SK-N-SH (cell line): Measurements from ENCODE around the gene SBNO1. TPM values are rescaled to one million over a fixed set of nuclear protein-coding genes. Genes with fewer than 3 reads are reported as not detected.
"Not testable (repeated sequence)": the region's sequence is repeated elsewhere in the genome, so short reads cannot be mapped to it uniquely, and the experiment has no call there.

Experiments used
- CTCF ChIA-PET: fragments of 300-600, 350-600 bp; formaldehyde crosslinking; extraction: SDS; loops from one replicate; lab custom pipeline; 2021; lab: Yijun Ruan, JAX
- POLR2A ChIA-PET: fragments of 350-600 bp; sonication (Branson Sonifier 250); formaldehyde crosslinking; extraction: SDS; loops from one replicate; lab custom pipeline; 2020; ENCODE audit warnings: antibody characterized with exemption, inconsistent platforms; lab: Yijun Ruan, JAX
- DNase-seq: peaks from one replicate; pipeline ENCODE4 v3.0.0; 2012
- H2AFZ ChIP-seq: fragments of 200-600 bp; sonication (generic); 2 replicates; pipeline ENCODE4 v1.8.1; 2016; ENCODE audit warnings: antibody characterized with exemption, mild to moderate bottlenecking, low read depth
- H3F3A ChIP-seq: fragments of 200-600 bp; sonication (generic); replicated peaks from 2 replicates; pipeline ENCODE3; 2016; ENCODE audit warnings: antibody characterized with exemption, mild to moderate bottlenecking; ENCODE audit not compliant: insufficient read depth
- H3K27ac ChIP-seq, 2 experiments: fragments of 200-500 bp in 1 of 2; fragments of 200-600 bp in 1 of 2; sonication (Bioruptor generic) in 1 of 2; sonication (generic), shearing (Covaris generic) in 1 of 2; 2 replicates each; pipeline versions ENCODE4 v1.5.1 to v1.6.1; 2014 to 2016; ENCODE audit warnings: low read depth in 2 of 2, inconsistent platforms in 1 of 2, low read length in 1 of 2, mild to moderate bottlenecking in 1 of 2, mixed read lengths in 1 of 2
- H3K27me3 ChIP-seq: fragments of 200-600 bp; sonication (generic), shearing (Covaris generic); 2 replicates; pipeline ENCODE4 v1.6.1; 2016; ENCODE audit warnings: mixed run types; ENCODE audit not compliant: insufficient read depth
- H3K36me3 ChIP-seq, 2 experiments: fragments of 200-500 bp in 1 of 2; fragments of 200-600 bp in 1 of 2; sonication (Bioruptor generic) in 1 of 2; sonication (generic) in 1 of 2; replicated peaks in 1 of 2; 2 replicates each; pipeline versions ENCODE3 to v1.5.1; 2014 to 2016; ENCODE audit warnings: low read length in 1 of 2, mild to moderate bottlenecking in 1 of 2; ENCODE audit not compliant: insufficient read depth in 2 of 2, control insufficient read depth in 1 of 2
- H3K4me1 ChIP-seq, 2 experiments: fragments of 200-500 bp in 1 of 2; fragments of 200-600 bp in 1 of 2; sonication (Bioruptor generic) in 1 of 2; sonication (generic), shearing (Covaris generic) in 1 of 2; 2 replicates each; pipeline versions ENCODE4 v1.5.1 to v1.6.1; 2014 to 2016; ENCODE audit warnings: low read depth in 1 of 2, low read length in 1 of 2, mixed run types in 1 of 2; ENCODE audit not compliant: insufficient read depth in 2 of 2, control insufficient read depth in 1 of 2
- H3K4me2 ChIP-seq: fragments of 200-600 bp; sonication (generic), shearing (Covaris generic); 2 replicates; pipeline ENCODE4 v1.6.1; 2017; ENCODE audit warnings: mixed run types
- H3K4me3 ChIP-seq, 2 experiments: fragments of 200-500 bp in 1 of 2; fragments of 200-600 bp in 1 of 2; sonication (Bioruptor generic) in 1 of 2; sonication (generic), shearing (Covaris generic) in 1 of 2; 2 replicates each; pipeline versions ENCODE4 v1.5.1 to v1.8.1; 2014 to 2016; ENCODE audit warnings: low read depth in 2 of 2, inconsistent platforms in 1 of 2, low read length in 1 of 2, mild to moderate bottlenecking in 1 of 2, mixed read lengths in 1 of 2, moderate library complexity in 1 of 2
- H3K79me2 ChIP-seq: fragments of 200-600 bp; sonication (generic); 2 replicates; pipeline ENCODE4 v1.8.1; 2017; ENCODE audit warnings: mild to moderate bottlenecking; ENCODE audit not compliant: insufficient read depth
- H3K9ac ChIP-seq: fragments of 200-600 bp; sonication (generic); 2 replicates; pipeline ENCODE4 v1.6.1; 2017; ENCODE audit warnings: mixed run types
- H3K9me2 ChIP-seq: fragments of 200-600 bp; sonication (generic); 2 replicates; pipeline ENCODE4 v1.6.1; 2017; ENCODE audit warnings: mixed run types
- H3K9me3 ChIP-seq: fragments of 200-600 bp; sonication (generic); 2 replicates; pipeline ENCODE4 v1.6.1; 2017; ENCODE audit warnings: mixed run types, mild to moderate bottlenecking, moderate library complexity
- H4K20me1 ChIP-seq: fragments of 200-600 bp; sonication (generic); 2 replicates; pipeline ENCODE4 v1.6.1; 2017; ENCODE audit warnings: mild to moderate bottlenecking, mixed run types; ENCODE audit not compliant: insufficient read depth
- ELF1 ChIP-seq: IDR thresholded peaks from 2 replicates; pipeline ENCODE4 v1.4.0; 2012
- EP300 ChIP-seq, 2 experiments: IDR thresholded peaks; 2 replicates each; pipeline versions ENCODE4 v1.4.0 to v1.6.1; 2012; ENCODE audit warnings: borderline replicate concordance in 1 of 2, low read depth in 1 of 2, low read length in 1 of 2
- MEF2A ChIP-seq: IDR thresholded peaks from 2 replicates; pipeline ENCODE4 v1.4.0; 2012; ENCODE audit warnings: low read depth, borderline replicate concordance
- MXI1 ChIP-seq: IDR thresholded peaks from 2 replicates; pipeline ENCODE4 v1.6.1; 2012; ENCODE audit warnings: mild to moderate bottlenecking, low read depth, low read length, improper control_type of control experiment
- NFIC ChIP-seq: IDR thresholded peaks from 2 replicates; pipeline ENCODE4 v1.4.0; 2012; ENCODE audit warnings: borderline replicate concordance
- NRF1 ChIP-seq: IDR thresholded peaks from 2 replicates; pipeline ENCODE4 v1.6.1; 2012; ENCODE audit warnings: low read depth, mild to moderate bottlenecking, low read length
- POLR2AphosphoS5 ChIP-seq: IDR thresholded peaks from 2 replicates; pipeline ENCODE4 v1.6.1; 2012; ENCODE audit warnings: low read depth, low read length
- RCOR1 ChIP-seq: fragments of 150-350 bp; IDR thresholded peaks from 2 replicates; pipeline ENCODE4 v1.6.1; 2017; ENCODE audit warnings: antibody characterized with exemption, low read length
- RFX5 ChIP-seq: IDR thresholded peaks from 2 replicates; pipeline ENCODE4 v1.6.1; 2012; ENCODE audit warnings: mild to moderate bottlenecking, improper control_type of control experiment, low read length
- RXRA ChIP-seq: IDR thresholded peaks from 2 replicates; pipeline ENCODE4 v1.4.0; 2012; ENCODE audit warnings: low read depth, mild to moderate bottlenecking, borderline replicate concordance
- SMC3 ChIP-seq: IDR thresholded peaks from 2 replicates; pipeline ENCODE4 v1.6.1; 2012; ENCODE audit warnings: low read depth, low read length, improper control_type of control experiment
- TCF12 ChIP-seq: IDR thresholded peaks from 2 replicates; pipeline ENCODE4 v1.4.0; 2012
- TEAD4 ChIP-seq: IDR thresholded peaks from 2 replicates; pipeline ENCODE4 v1.4.0; 2012; ENCODE audit warnings: mild to moderate bottlenecking, borderline replicate concordance; ENCODE audit not compliant: insufficient read depth
- YY1 ChIP-seq: IDR thresholded peaks from 2 replicates; pipeline ENCODE4 v1.4.0; 2012; ENCODE audit warnings: low read depth, mild to moderate bottlenecking
- WGBS: methylation state at CpG from one replicate; pipeline ENCODE4 v1.1.6; 2017; ENCODE audit warnings: low lambda C conversion rate; 5-methylcytosine and 5-hydroxymethylcytosine counted together
- polyA plus RNA-seq, 3 experiments: library from polyadenylated mRNA; depleted of rRNA; stranded (reverse); fragments of >200 nt; gene quantifications; 2 replicates each; pipeline ENCODE4 v1.2.3, GENCODE V29; 2012
- TF ChIP-seq, protein P1 (sequence below): IDR thresholded peaks from 2 replicates; pipeline ENCODE4 v1.6.1; 2012; ENCODE audit warnings: mild to moderate bottlenecking, low read depth, low read length, moderate library complexity
- TF ChIP-seq, protein P2 (sequence below): fragments of 200-600 bp; sonication (generic); IDR thresholded peaks from 2 replicates; pipeline ENCODE4 v1.6.1; 2017; ENCODE audit warnings: antibody characterized with exemption, mild to moderate bottlenecking, moderate library complexity
- TF ChIP-seq, protein P3 (sequence below): IDR thresholded peaks from 2 replicates; pipeline ENCODE4 v1.4.0; 2012; ENCODE audit warnings: low read depth, borderline replicate concordance

The SBNO1 gene
- polyA plus RNA-seq, 1 of the 3 experiments (the other 2 are of a cell fraction) = 4.5 TPM

DNA sequence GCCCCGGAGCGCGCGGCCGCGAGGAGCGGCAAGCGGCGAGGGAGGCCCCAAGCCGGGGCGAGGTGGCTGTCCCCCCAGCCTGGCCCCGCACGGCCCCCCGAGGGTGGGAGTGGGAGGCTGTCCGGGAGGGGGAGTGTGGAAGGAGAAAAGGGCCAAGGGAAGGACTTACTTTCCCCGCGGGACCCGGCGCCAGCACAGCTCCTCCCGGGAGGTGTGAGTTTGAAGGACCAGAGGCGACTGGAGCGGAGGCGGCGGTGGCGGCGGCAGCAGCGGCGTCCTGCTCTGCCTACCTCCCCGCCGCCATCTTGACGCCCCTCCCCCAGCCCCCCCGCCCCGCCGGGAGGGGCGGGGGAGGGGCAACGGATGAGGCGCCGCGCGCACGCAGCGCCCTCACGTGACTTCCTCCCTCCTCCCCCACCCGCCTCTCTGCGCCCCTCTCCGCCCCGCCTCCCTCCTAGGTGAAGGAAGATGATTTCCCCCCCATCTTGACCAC, at the start of gene SBNO1 (continued):
- peak; percentile 50; the same call in 1 of the 2 replicates for TF ChIP-seq NRF1
- TF ChIP-seq SMC3 = no peak

DNA sequence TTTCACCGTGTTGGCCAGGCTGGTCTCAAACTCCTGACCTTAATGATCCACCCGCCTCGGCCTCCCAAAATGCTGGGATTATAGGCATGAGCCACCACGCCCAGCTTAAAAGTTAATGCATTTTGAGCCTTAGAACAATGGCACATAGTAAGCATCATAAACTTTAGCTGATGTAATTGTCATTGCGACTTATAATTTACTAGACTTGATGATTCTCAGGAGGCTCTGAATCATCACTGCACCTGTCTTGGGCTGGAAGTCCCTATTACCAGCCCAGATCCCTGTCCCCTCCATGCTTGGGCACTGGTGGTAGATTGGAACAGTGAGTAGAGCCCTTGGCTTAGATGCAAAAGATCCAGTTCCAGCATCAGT, 45.4 kb upstream of the SBNO1 start:
- ChIA-PET POLR2A (interaction anchor here (0.7 kb wide), 1 partner anchor 179 kb away, joined by 3 read pairs; no protein-coding TSS in a partner anchor), CTCF (no interaction called here)
- no peaks in the 10 kb centered on the region for H3K4me1 ChIP-seq

DNA sequence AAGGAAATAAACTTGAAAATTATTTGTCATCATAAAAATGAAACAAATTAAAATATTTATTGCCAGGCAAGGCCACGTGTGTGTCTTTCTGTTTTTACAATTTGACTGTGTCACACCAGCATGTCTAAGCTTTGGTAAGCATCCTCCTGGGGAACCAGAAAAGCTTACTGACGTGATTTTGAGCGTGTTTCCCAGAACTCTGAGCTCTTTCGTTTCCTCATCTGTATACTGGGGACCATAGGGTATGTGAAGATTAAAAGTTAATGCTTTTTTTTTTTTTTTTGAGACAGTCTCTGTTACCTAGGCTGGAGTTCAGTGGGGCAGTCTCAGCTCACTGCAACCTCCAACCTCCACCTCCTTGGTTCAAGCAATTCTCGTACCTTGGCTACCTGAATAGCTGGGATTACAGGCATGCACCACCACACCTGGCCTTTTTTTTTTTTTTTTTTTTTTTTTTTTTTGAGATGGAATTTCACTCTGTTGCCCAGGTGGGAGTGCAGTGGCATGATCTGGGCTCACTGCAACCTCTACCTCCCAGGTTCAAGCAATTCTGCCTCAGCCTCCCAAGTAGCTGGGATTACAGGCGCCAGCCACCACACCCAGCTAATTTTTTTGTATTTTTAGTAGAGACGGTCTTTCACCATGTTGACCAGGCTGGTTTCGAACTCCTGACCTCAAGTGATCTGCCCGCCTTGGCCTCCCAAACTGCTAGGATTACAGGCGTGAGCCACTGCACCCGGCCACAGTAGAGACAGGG, 44.8 kb upstream of the SBNO1 start:
- H3K9me3 ChIP-seq, CTCF ChIA-PET, H3K27me3 ChIP-seq, H3K4me2 ChIP-seq, H4K20me1 ChIP-seq, H2AFZ ChIP-seq, H3K4me3 ChIP-seq, DNase-seq, H3K79me2 ChIP-seq, H3K27ac ChIP-seq, H3K9me2 ChIP-seq, H3K9ac ChIP-seq, H3K4me1 ChIP-seq: not testable (repeated sequence)
- peaks cover 5 to 19% of the 10 kb centered on the region in 2 experiments for H3K36me3 ChIP-seq
- H3F3A ChIP-seq = peaks cover 19% of the 10 kb centered on the region
- POLR2A ChIA-PET = interaction anchor here (0.5 kb wide), 1 partner anchor 86 kb away, joined by 4 read pairs; no protein-coding TSS in a partner anchor
- 96% methylated on average over 11 of the region's 11 CpGs for WGBS

More for the DNA sequence above, 45.4 kb upstream of the SBNO1 start:
- H3K9me3 ChIP-seq = no peaks in the 10 kb centered on the region
- no peak for DNase-seq
- no peak overlapping the region for H3K4me2 ChIP-seq
- no peak overlapping the region for H3K27ac ChIP-seq
- TF ChIP-seq MEF2A = no peak
- no peak for TF ChIP-seq EP300 (IDR thresholded peaks at IDR 0.05; ENCODE audit: borderline replicate concordance in 1 of 2, low read depth in 1 of 2, low read length in 1 of 2)
- TF ChIP-seq RCOR1 = no peak
- TF ChIP-seq RXRA = no peak
- TF ChIP-seq ELF1 = no peak
- TF ChIP-seq, protein P1, sequence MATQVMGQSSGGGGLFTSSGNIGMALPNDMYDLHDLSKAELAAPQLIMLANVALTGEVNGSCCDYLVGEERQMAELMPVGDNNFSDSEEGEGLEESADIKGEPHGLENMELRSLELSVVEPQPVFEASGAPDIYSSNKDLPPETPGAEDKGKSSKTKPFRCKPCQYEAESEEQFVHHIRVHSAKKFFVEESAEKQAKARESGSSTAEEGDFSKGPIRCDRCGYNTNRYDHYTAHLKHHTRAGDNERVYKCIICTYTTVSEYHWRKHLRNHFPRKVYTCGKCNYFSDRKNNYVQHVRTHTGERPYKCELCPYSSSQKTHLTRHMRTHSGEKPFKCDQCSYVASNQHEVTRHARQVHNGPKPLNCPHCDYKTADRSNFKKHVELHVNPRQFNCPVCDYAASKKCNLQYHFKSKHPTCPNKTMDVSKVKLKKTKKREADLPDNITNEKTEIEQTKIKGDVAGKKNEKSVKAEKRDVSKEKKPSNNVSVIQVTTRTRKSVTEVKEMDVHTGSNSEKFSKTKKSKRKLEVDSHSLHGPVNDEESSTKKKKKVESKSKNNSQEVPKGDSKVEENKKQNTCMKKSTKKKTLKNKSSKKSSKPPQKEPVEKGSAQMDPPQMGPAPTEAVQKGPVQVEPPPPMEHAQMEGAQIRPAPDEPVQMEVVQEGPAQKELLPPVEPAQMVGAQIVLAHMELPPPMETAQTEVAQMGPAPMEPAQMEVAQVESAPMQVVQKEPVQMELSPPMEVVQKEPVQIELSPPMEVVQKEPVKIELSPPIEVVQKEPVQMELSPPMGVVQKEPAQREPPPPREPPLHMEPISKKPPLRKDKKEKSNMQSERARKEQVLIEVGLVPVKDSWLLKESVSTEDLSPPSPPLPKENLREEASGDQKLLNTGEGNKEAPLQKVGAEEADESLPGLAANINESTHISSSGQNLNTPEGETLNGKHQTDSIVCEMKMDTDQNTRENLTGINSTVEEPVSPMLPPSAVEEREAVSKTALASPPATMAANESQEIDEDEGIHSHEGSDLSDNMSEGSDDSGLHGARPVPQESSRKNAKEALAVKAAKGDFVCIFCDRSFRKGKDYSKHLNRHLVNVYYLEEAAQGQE = no peak
- no peak for TF ChIP-seq POLR2AphosphoS5
- TF ChIP-seq MXI1 = no peak
- no peak for TF ChIP-seq TCF12
- TF ChIP-seq NFIC = no peak
- no peak for TF ChIP-seq NRF1
- TF ChIP-seq TEAD4 = no peak
- TF ChIP-seq, protein P2, sequence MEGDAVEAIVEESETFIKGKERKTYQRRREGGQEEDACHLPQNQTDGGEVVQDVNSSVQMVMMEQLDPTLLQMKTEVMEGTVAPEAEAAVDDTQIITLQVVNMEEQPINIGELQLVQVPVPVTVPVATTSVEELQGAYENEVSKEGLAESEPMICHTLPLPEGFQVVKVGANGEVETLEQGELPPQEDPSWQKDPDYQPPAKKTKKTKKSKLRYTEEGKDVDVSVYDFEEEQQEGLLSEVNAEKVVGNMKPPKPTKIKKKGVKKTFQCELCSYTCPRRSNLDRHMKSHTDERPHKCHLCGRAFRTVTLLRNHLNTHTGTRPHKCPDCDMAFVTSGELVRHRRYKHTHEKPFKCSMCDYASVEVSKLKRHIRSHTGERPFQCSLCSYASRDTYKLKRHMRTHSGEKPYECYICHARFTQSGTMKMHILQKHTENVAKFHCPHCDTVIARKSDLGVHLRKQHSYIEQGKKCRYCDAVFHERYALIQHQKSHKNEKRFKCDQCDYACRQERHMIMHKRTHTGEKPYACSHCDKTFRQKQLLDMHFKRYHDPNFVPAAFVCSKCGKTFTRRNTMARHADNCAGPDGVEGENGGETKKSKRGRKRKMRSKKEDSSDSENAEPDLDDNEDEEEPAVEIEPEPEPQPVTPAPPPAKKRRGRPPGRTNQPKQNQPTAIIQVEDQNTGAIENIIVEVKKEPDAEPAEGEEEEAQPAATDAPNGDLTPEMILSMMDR = no peak
- no peak for TF ChIP-seq RFX5
- no peak for TF ChIP-seq YY1
- TF ChIP-seq, protein P3, sequence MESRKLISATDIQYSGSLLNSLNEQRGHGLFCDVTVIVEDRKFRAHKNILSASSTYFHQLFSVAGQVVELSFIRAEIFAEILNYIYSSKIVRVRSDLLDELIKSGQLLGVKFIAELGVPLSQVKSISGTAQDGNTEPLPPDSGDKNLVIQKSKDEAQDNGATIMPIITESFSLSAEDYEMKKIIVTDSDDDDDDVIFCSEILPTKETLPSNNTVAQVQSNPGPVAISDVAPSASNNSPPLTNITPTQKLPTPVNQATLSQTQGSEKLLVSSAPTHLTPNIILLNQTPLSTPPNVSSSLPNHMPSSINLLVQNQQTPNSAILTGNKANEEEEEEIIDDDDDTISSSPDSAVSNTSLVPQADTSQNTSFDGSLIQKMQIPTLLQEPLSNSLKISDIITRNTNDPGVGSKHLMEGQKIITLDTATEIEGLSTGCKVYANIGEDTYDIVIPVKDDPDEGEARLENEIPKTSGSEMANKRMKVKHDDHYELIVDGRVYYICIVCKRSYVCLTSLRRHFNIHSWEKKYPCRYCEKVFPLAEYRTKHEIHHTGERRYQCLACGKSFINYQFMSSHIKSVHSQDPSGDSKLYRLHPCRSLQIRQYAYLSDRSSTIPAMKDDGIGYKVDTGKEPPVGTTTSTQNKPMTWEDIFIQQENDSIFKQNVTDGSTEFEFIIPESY = no peak
- no peak overlapping the region for H3K9ac ChIP-seq
- H3K4me3 ChIP-seq = no peak overlapping the region
- peaks cover 19% of the 10 kb centered on the region for H3F3A ChIP-seq
- H3K27me3 ChIP-seq = no peaks in the 10 kb centered on the region
- H3K79me2 ChIP-seq = peaks cover 4% of the 10 kb centered on the region; the same call in 1 of the 2 replicates
- 98% methylated on average over 5 of the region's 5 CpGs for WGBS
- H3K36me3 ChIP-seq = peaks cover 0 to 16% of the 10 kb centered on the region in 2 experiments
- H4K20me1 ChIP-seq = no peaks in the 10 kb centered on the region
- no peaks in the 10 kb centered on the region for H3K9me2 ChIP-seq
- no peak overlapping the region for H2AFZ ChIP-seq
